ENCODE results near the gene PTDSS2. TPM values are rescaled to one million over a fixed set of nuclear protein-coding genes. Genes with fewer than 3 reads are reported as not detected.

Gene PTDSS2
- total and polyA plus RNA-seq, 2 of the 13 experiments (the other 11 are each of a cell fraction or from before 2014, with no cell fraction given) = 21.7 to 26.4 TPM

GRCh38 chr11:518463-519202 lies 68.6 kb downstream of the PTDSS2 start (continued):
- TF ChIP-seq RORA (CRISPR knock-in tag; IDR thresholded peaks at IDR 0.05) (no peak), CBFB (CRISPR knock-in tag; IDR thresholded peaks at IDR 0.05) (peak; percentile 75), ZNF724P (CRISPR knock-in tag; IDR thresholded peaks at IDR 0.05; ENCODE audit: borderline replicate concordance) (no peak), SIN3B (IDR thresholded peaks at IDR 0.05; ENCODE audit: low read length) (no peak), GLI4 (CRISPR knock-in tag; IDR thresholded peaks at IDR 0.05; ENCODE audit: borderline replicate concordance) (no peak), MXD1 (CRISPR knock-in tag; IDR thresholded peaks at IDR 0.05) (peak; percentile 66; the same call in 1 of the 2 replicates), MTA1 (CRISPR knock-in tag; IDR thresholded peaks at IDR 0.05; ENCODE audit: borderline replicate concordance) (peak; percentile 29; the same call in 1 of the 2 replicates), ZFP41 (CRISPR knock-in tag; IDR thresholded peaks at IDR 0.05; ENCODE audit: borderline replicate concordance) (no peak), MED13 (CRISPR knock-in tag; IDR thresholded peaks at IDR 0.05) (no peak), PCBP1 (IDR thresholded peaks at IDR 0.05; ENCODE audit: borderline replicate concordance, low read depth, low read length) (no peak), AHR (CRISPR knock-in tag; IDR thresholded peaks at IDR 0.05) (peak; percentile 19; the same call in 1 of the 2 replicates), PHF5A (CRISPR knock-in tag; IDR thresholded peaks at IDR 0.05; ENCODE audit: low read depth, unreplicated experiment) (peak; percentile 76), RBM22 (optimal IDR thresholded peaks at IDR 0.05; ENCODE audit: low read length) (no peak), SMC3 (IDR thresholded peaks at IDR 0.05; ENCODE audit: low read length) (no peak; the same call in 1 of the 2 replicates), NCOR1 (IDR thresholded peaks at IDR 0.05; ENCODE audit: borderline replicate concordance, low read length) (no peak), BCL6 (CRISPR knock-in tag; IDR thresholded peaks at IDR 0.05) (no peak), HHEX (CRISPR knock-in tag; IDR thresholded peaks at IDR 0.05) (no peak), HMG20A (CRISPR knock-in tag; IDR thresholded peaks at IDR 0.05; ENCODE audit: borderline replicate concordance) (no peak), IRX3 (CRISPR knock-in tag; IDR thresholded peaks at IDR 0.05; ENCODE audit: borderline replicate concordance, low read depth) (no peak), SETDB1 (CRISPR knock-in tag; IDR thresholded peaks at IDR 0.05; ENCODE audit: borderline replicate concordance) (no peak), ZNF343 (CRISPR knock-in tag; IDR thresholded peaks at IDR 0.05) (no peak), SP4 (CRISPR knock-in tag; IDR thresholded peaks at IDR 0.05) (peak; percentile 90), SP5 (CRISPR knock-in tag; IDR thresholded peaks at IDR 0.05; ENCODE audit: borderline replicate concordance, low read depth) (no peak), NCOA5 (CRISPR knock-in tag; IDR thresholded peaks at IDR 0.05) (no peak)
- TF ChIP-seq, protein P1, sequence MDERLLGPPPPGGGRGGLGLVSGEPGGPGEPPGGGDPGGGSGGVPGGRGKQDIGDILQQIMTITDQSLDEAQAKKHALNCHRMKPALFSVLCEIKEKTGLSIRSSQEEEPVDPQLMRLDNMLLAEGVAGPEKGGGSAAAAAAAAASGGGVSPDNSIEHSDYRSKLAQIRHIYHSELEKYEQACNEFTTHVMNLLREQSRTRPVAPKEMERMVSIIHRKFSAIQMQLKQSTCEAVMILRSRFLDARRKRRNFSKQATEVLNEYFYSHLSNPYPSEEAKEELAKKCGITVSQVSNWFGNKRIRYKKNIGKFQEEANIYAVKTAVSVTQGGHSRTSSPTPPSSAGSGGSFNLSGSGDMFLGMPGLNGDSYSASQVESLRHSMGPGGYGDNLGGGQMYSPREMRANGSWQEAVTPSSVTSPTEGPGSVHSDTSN (CRISPR knock-in tag; IDR thresholded peaks at IDR 0.05) = no peak
- TF ChIP-seq, protein P2, sequence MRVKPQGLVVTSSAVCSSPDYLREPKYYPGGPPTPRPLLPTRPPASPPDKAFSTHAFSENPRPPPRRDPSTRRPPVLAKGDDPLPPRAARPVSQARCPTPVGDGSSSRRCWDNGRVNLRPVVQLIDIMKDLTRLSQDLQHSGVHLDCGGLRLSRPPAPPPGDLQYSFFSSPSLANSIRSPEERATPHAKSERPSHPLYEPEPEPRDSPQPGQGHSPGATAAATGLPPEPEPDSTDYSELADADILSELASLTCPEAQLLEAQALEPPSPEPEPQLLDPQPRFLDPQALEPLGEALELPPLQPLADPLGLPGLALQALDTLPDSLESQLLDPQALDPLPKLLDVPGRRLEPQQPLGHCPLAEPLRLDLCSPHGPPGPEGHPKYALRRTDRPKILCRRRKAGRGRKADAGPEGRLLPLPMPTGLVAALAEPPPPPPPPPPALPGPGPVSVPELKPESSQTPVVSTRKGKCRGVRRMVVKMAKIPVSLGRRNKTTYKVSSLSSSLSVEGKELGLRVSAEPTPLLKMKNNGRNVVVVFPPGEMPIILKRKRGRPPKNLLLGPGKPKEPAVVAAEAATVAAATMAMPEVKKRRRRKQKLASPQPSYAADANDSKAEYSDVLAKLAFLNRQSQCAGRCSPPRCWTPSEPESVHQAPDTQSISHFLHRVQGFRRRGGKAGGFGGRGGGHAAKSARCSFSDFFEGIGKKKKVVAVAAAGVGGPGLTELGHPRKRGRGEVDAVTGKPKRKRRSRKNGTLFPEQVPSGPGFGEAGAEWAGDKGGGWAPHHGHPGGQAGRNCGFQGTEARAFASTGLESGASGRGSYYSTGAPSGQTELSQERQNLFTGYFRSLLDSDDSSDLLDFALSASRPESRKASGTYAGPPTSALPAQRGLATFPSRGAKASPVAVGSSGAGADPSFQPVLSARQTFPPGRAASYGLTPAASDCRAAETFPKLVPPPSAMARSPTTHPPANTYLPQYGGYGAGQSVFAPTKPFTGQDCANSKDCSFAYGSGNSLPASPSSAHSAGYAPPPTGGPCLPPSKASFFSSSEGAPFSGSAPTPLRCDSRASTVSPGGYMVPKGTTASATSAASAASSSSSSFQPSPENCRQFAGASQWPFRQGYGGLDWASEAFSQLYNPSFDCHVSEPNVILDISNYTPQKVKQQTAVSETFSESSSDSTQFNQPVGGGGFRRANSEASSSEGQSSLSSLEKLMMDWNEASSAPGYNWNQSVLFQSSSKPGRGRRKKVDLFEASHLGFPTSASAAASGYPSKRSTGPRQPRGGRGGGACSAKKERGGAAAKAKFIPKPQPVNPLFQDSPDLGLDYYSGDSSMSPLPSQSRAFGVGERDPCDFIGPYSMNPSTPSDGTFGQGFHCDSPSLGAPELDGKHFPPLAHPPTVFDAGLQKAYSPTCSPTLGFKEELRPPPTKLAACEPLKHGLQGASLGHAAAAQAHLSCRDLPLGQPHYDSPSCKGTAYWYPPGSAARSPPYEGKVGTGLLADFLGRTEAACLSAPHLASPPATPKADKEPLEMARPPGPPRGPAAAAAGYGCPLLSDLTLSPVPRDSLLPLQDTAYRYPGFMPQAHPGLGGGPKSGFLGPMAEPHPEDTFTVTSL (CRISPR knock-in tag; IDR thresholded peaks at IDR 0.05; ENCODE audit: borderline replicate concordance) = 0 out of 2 replicates have a peak, but pooled peaks have one; percentile 27
